ENCODE measurements around the gene KRT78.
A peak's percentile ranks its signal among the peaks of the same experiment; 100 is the strongest.

KRT78 gene

DNA sequence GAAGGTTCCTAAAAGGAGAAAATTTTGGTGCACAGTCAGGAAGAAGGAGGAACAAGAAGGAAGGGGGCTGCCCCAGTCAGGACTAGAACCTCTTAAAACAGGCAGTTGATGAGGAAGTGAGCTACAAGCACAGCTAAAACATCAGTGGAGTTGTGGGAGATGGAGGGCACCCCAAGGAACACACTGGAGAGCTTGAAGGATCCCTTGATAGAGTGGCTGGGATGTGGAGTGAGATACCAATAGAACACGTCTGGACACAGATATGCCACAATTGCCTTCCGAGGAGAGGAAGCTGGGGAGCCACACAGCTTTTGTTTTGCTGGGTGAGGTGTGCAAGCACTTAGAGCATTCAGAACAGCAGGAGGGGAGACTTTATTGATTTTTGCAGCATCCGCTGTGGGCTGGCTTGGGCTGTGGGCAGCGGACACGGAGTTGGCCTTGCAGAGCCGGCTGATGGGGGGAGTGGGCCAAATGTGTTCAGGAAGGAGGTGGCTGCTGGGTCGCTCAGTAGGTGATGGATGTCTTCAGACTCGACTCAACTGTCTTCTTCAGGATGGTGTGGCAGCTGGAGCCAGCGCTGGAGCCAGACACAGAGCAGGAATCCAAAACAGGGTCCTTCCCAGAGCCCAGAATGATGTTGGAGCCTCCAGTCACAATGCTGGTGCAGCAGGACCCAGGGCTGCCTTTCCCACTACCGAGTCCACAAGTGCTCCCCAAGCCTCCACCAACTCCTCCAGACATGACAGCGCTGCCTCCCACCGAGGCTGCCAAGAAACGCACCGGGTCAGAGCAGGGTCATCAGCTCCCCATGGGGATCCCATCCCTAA lies 10.0 kb downstream of the KRT78 start:
- peak; percentile 14 for DNase-seq

DNA sequence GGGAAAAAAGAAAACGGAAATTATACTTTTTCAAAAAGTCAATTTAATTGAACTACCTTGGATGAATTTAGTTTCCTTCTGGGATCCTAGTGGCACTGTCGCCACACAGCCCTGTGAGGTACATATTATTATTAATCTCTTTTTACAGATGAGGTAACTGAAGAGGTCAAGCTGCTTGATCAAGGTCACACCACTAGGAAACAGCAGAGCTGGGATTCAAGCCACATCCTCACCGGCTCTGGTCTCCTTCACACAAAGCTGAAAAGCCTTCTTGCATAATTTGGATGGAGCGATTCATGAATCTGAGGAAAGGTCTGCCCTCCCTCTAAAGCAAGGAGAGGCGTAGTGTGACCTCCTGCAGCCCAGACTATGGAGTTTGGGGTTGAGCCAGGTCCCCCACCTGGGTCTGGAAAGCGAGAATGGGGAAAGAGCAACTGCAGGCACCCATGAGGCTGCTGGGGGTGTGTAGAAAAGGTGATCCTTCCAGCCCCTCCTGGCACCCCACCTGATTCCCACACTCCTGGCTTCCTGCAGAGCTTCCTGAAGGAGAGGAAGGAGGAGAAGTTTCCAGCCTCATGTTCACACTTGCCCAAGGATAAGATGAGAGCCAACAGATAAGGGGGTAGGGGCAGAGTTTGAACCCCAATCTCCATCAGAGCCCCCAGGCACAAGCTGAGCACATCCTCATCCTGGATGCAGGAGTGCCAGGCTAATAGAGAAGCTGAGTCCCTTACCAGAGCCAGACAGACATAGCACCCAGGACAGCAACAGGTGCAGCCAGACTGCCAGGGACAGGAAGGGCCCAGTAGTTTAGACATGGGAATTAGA lies 10.8 kb downstream of the KRT78 start:
- no peak for DNase-seq

DNA sequence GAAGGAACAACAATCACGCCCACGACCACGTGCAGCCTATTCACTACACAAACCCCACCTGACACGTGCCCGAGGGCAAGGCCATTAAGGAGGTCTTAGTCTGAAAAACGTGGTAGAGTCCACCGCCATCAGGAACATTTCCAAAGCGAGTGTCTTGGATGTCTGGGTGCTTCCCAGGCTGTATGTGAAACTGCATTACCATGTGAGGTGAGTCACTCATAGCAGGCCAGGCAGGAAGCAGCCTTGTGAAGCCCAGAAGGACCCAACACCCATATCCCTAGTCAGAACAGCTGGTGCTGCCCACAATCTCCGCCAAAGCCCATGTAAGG lies 11.4 kb downstream of the KRT78 start:
- DNase-seq: peak; percentile 57

DNA sequence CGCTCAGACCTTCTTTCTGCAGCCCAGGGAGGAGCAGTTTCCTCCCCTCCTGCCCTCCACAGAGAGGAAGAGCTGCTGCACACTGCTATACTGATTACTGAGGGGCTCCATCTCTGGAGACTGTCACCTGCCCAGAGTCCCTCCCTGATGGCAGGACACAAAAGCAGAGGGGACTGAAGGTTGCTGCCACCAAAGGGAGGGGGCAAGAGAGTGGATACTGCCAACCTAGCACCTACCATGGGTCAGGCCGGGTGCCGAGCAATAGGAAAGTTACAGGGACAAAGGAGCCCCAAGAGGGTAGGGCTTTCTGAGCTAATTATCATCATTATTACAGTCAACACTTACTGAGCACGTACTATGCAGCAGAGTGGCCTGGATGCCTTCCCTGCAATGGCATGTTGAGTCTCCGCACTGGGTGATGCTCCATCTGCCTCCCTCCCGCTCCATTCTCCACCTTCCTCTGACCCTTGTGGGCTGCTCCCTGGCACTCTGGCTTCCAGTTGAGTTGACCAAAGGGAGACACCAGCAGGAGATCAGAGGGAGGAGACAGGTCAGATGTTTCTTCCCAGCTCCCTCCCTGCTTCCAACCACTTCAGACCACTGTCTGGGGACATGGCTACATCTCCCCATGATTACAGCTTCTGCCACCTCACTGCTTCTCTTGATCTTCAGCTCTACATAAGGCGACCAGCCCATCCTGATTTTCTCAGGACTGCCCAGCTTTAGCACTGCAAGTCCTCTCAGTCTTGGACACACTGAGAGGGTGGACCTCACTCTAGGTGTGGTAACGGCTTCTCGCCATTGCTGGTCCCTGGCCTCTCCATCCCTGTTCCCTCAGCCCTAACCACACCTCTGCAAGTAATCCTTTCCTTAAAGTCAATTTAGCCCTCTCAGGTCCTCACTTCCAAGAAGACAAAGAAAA lies 12.0 kb downstream of the KRT78 start:
- no peak for DNase-seq

DNA sequence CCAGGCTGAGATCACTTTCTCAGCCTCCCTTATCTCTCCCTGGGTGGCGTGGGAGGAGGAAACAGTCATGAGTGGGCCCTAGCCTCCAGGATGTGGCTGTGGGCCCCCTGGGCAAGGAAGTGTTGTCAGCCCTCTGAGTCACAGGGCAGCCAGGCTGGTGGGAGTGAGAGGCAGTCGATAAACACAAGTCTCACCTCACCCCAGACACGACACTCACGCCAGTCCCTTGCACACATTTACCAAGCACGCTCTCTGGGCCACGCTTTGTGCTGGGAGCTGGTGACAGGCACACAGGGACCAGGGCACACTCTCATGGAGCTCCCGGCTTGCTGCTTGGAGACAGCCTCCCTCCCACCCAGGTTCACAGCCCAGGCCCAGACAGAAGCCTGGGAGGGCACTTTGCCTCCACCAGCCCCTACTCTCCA lies 12.7 kb downstream of the KRT78 start:
- peak; percentile 61 for DNase-seq

DNA sequence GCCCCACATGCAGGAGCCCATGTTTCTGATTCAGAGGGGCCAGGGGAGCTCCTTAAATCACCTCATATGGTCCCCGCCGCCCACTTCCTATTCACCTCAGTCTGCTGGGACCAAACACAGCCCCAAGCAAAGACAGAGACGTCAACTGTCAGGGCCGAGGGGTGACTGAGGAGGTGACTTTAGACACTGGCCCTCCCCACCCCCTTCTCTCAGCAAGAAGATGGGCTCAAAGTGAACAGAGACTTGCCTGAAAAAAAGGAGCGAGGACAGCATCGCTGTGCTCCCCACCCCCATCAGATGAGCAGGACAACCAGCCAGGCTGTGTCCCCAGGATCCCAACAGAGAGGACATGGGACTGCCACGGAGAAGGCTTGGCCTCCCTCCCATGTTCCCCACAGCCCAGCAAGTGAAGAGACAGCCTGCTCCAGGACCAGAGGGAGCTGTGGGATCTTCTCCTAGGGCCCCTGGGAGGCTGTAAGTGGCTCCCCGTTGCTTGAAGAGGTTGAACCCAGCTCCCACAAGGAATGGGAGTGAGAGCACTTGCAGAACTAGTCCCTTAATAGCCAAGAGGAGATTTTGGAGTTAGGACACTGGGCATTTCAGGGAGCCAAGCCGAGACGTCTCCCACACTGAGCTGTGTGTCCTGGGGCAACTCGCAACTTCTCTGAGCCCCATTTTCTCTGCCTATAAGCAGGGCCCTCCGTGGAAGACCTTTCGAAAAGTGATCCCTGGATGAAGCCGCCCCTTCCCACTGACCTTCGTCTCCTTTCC lies 13.3 kb downstream of the KRT78 start:
- no peak for DNase-seq

DNA sequence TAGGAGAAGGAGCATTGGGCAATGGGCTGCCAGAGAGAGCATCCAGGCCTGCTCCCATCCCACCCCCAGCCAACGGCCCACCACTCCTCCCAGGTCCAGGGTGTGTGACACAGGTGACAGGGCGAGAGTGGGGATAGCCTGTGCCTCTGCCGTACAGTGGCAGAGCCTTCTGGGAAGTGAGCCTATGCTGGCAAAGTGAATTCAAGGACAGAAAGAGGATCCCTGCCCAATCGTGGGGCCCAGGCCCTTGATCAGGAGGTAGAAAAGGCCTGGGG lies 14.1 kb downstream of the KRT78 start:
- DNase-seq: no peak

DNA sequence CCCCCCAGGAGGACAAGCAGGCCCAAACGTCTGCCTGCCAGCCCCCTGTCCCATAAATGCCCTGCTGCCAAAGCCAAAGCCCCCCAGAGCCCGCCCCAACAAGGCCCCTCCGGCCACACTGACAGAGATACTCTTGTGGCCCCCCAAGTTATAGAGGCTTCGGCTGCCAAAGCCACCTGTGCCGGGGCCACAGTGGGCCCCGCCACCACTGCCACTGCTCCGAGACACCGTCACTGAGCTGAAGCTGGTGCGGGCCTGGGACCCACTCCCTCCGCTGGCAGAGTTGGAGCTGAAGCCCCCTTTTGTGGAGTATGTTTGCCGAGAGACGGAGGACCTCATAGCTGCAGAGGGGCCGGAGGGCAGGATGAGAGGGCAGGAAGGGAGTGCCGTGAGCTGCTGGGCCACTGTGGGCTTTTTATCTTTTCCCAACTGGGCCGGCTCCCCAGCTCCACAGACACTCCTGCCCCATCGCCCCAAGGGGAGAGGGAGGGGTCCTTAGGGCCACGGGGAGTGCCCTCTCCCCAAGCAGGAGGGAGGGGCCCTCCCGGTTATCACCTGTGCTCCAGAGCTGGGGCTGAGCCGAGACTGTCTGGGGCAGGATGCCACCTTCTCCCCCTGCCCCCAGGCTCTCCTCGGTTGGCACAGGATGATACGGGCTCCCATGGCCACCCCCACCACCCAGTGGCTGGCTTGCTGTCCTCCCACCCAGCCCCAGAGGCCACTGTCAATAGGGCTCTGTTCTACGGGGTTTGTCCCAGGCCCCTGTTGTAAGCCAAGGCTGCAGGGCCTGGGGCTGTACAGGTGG lies 14.7 kb downstream of the KRT78 start, which contains the start of gene KRT79:
Gene KRT79 (minus strand): TSS at position 390 of the 805 bp plus-strand sequence. CDS start 51 bp downstream, at position 339.
- no peak for DNase-seq

DNA sequence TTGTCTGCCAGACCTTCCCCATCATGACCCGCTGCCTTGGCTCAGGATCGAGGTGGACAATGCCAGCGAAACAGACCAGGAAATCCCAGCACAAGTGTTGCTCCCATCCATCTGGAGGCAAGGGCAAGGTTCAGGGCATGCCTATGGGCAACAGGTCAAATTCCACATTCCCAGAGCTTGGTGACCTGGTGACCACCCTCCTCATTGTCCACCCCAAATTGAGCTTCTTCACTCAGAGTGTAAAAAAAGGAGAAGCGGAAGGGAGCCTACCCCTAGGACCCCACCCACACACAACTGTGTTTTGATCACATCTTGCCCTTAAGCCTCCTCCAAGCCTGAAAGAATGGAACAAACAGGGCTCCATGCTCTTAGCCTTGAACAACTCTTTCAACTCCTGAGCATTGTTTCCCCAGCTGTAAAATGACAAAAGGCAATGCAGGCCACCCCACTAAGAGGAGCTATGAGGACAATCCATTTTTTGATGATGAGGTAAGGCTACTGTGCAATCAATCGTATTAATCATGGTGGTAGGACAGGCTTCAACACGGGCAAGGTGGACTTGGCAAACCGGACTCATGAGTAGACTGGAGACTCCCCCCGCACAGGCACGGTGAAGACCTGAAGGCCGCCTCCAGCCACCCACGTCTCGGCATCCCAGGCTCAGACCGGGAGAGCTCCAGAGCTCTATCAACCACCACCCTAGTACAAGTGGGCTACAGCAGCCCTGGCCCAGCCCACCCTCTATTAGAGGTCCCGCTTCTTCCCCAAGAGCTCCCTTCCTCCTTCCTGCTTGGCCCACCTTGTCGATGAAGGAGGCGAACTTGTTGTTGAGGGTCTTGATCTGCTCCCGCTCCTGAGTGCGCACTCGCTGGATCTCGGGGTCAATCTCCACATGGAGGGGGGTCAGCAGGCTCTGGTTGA lies 15.5 kb downstream of the KRT78 start:
- no peak for DNase-seq

DNA sequence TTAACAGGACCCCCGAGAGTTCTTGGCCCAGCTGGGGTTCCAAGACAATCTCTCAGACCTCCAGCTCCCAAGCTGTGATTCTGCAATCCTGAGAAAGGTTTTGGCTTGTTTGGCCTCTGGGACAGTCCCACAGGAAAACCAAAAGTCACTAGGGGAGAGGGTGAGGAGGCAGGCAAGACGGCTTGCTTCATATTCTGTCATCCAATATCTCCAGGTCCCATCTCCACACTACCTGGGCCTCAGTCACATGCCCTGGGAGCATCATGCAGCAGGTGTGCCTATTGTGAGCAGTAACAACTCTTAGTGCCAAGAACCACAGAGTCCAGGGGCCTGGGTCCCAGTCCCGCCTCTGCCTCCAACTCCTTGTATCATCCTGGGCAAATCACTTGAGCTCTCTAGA lies 16.3 kb downstream of the KRT78 start:
- DNase-seq: no peak

DNA sequence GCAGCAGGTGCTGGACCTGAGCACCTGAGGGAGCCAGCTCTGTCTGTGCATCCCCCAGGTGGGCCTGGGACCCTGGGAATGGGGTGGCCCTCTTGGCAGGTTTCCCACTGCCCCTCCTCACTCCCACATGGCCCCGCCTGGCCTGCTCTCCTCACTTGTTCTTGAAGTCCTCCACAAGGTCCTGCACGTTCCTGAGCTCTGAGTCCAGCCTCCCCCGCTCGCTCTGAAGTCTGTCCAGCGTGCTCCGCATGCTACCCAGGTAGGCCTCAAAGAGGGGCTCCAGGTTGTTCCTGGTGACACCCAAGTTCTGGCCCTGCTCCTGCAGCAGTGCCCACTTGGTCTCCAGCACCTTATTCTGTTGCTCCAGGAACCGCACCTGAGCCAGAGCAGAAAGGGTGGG lies 17.5 kb downstream of the KRT78 start:
- no peak for DNase-seq

DNA sequence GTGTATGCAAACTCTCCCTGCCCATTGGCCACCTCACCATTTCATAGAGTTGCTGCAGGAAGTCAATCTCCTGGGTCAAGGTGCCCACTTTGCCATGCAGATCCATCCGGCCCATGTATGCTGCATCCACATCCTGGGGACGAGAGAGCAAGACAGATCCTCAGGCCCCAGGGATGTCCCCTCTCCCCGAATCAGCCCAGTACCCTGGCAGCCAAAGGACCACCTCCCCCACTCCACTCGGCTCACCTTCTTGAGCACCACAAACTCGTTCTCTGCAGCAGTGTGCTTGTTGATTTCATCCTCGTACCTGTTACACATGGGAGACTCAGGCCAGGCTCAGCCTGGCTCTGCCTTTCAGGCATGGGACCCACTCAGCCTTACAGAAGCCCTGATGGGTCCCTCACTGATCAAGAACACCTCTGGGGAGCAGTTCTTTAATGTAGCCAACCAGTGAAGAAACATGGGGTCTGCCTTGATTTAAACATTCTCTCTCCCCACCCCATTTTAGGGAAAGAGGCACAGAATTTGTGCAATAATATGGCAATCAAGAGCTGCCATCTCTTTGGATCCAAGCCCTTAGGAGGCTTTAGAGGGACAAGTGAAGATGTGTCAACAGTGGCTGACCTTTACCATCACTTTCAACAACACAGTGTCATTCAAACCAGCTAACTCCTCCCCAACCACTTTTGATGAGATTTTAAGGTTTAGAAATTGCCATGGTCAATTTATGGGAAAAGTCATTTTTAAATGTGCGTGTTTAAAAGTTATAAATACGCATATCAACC lies 18.6 kb downstream of the KRT78 start:
- DNase-seq: no peak

DNA sequence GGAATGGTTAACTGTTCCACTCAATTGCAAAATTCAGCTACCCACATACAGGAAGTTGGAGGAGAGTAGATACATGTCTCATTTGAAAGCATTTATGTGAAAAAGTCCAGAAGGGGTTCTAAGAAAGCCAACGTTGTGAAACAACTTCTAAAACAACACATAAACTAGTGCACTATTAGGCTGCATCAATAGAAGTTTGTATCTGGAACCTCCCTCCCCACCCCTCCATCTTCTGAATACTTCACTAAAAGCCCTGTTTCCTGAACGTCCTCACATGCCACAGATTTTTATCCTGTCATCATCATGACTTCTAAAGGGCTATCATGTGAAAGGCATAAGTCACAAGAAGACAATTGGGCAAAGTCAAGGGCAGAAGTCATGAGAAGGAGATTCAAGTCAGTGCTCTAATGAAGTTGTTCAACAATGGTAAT lies 20.2 kb downstream of the KRT78 start:
- DNase-seq: peak; percentile 41

DNA sequence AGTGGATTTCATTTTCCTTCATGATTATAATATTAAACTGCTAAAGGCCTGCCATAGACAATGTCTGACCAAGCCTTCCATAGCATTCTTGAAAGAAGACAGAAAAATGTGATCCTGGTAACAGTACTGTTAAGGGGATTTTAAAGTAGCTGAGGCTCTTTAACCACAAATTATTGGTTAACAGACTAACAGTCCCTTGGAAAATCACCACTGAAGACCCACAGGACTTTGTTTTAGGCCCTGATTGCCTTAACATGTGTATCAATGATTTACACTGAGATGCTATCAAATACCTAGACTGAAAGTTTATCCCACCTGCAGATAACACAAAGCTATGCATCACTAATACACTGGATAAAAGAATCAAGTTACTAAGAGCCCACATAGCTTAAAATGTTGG lies 20.6 kb downstream of the KRT78 start:
- DNase-seq: no peak

DNA sequence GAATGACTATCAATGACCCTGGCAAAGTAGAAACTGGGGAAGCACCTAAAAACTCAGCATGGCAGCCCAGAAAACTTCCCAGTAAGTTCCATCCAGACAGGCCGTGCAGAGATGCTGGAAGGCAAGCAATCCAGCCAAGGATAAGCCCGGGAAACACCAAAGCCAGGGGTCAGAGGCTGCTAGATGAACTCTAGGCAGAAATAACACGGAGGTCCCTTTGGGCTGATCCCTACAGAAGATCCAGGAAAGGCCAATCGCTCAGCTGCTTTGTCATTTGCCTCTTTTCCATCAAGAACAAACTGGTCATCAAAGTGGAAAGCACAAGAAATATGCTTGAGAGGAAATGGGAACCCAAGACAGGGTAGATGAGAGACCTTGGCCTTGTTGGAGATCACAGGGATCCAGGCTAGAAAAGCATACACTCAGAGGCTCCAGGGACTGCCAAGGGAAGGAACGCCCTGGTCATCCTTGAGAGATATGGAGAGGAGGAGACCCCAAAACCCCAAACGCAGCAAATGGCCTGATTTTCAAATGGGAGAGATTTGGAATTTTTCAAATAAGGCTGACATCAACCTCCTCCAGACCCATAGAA lies 21.2 kb downstream of the KRT78 start:
- no peak for DNase-seq

DNA sequence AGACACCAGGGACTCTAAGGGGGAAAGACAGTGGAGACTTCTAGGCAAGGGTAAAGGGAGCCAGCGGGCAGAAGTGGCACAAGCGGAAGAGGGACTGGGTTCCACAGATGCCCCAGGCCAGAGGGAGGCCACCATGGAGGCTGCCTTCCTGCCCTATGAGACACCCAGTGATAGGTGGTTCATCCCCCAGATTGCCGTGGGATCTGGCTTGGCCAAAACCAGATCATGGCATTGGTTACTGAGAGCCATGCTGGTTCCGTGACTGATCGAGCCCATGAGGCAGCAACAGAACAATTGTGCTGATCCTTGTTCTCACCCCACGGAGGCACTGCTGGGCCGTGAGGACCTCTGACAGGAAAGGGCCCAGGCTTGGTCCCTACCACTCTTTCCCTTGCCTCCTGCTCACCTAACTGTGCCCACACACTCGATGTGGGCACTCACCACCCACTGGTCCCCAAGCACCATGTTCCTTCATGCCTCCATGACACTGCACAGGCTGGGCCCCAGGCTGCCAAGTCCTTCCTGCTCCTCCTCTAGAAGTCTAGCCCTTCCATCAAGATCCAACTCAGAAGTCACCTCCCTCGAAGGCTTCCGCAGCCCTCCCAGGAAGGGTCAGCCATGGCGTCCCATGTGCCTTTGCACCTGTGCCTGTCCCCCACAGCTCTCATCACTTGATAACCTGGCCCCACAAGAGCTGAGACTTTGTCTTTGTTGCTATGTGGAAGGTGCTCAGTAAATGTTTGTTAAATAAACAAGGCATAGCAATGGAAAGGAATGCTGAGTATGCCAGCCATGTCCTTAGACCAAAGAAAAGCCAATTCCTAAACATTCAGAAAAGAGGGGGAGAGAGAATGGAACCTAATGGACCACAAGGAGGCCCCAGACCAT lies 21.9 kb downstream of the KRT78 start:
- no peak for DNase-seq

DNA sequence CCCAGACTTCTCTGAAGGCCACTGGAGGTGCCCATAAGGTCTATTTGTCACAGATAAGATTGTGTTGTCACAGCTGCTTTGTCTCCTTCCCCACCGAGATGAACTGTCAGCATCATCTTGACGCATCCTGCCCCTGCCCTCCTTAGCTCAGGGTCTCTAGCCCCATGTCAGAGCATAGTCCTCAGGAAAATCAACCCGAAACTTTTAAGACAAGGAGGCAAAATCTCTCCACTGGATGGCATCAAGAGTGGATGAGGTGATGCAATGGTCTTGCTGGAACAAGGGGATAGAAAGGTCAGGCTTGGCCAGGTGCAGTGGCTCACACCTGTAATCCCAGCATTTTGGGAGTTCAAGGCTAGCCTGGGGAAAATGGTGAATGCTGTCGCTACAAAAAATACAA lies 22.8 kb downstream of the KRT78 start:
- no peak for DNase-seq

DNA sequence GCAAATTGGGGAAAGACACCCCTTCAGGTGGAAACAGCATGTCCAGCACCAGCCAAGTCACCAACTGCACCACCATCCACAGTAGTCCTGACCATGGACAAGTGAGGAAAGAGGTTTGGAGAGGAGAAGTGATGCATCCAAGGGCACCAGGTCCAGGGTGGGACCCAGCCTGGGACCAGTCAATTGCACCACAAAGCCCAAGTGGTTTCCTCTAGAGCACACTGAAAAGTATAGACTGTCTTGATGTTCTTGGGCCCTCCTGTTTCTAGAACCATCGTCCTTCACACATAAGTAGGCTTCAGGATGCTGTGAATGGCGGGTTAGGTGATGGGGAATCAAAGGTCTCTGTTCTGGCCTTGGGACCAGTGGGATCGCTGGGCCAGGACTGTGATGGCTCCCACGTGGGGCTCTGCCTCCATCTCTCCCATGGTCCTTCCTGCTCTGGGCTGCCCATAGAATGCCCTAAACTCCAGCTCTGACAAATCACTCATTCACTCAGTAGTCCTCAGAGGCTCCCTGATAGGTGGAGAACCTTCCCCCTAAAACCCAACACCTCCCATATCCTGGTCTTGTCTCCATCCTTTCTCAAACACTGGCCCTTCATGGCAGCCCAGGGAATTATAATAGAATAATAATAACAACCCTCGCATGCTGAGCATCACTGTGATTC lies 23.9 kb downstream of the KRT78 start:
- no peak for DNase-seq

Data from MV-4-11 (cell line).